K562 (cell line): ENCODE results near the gene POLN.

Experiments
- EGR1 ChIP-seq: fragments of 450-650 bp; conservative IDR thresholded peaks from 2 replicates; pipeline ENCODE4 v1.6.1; 2017; ENCODE audit warnings: mild to moderate bottlenecking
- KLF16 ChIP-seq: IDR thresholded peaks from 2 replicates; pipeline ENCODE4 v1.6.1; 2016; ENCODE audit warnings: antibody characterized with exemption
- NCOA6 ChIP-seq: fragments of 450-650 bp; IDR thresholded peaks from 2 replicates; pipeline ENCODE4 v1.6.1; 2017; ENCODE audit warnings: mild to moderate bottlenecking
- NFE2L1 ChIP-seq: fragments of 450-650 bp; IDR thresholded peaks from 2 replicates; pipeline ENCODE4 v1.6.1; 2016; ENCODE audit warnings: missing genetic modification characterization, low read depth, mild to moderate bottlenecking, missing compliant biosample characterization, moderate library complexity, borderline replicate concordance
- SMAD1 ChIP-seq: fragments of 150-350 bp; IDR thresholded peaks from 2 replicates; pipeline ENCODE4 v1.6.1; 2014; ENCODE audit warnings: low read length, low read depth; ENCODE audit not compliant: partially characterized antibody
- XRCC3 ChIP-seq: fragments of 450-650 bp; IDR thresholded peaks from 2 replicates; pipeline ENCODE4 v1.6.1; 2017; ENCODE audit warnings: mild to moderate bottlenecking, moderate library complexity
- ZNF280B ChIP-seq: fragments of 250-450 bp; sonication (Bioruptor Pico); IDR thresholded peaks from 2 replicates; pipeline ENCODE4 v1.5.1; 2021; ENCODE audit warnings: mild to moderate bottlenecking

GRCh38 chr4:2150076-2150475, 91.8 kb downstream of the POLN start:
- TF ChIP-seq EGR1 = no peak
- no peak for TF ChIP-seq XRCC3
- no peak for TF ChIP-seq KLF16
- no peak for TF ChIP-seq NFE2L1 (tag)
- no peak for TF ChIP-seq ZNF280B
- TF ChIP-seq SMAD1 = no peak
- TF ChIP-seq NCOA6 = no peak
